Mammary epithelial cell (primary cell): ENCODE measurements around the gene LRRC8B.

Experiments used
- CTCF ChIP-seq, 2 donors: IDR thresholded peaks in 1 of 2; conservative IDR thresholded peaks in 1 of 2; 2 replicates each; pipeline ENCODE4 v1.5.1; 2011 to 2012; ENCODE audit warnings: inconsistent platforms in 2 of 2, low read length in 2 of 2, mild to moderate bottlenecking in 2 of 2, control low read depth in 1 of 2, low read depth in 1 of 2; ENCODE audit not compliant: insufficient read depth in 1 of 2; ENCODE audit errors: extremely low read depth in 1 of 2
- EZH2 ChIP-seq: IDR thresholded peaks from 2 replicates; pipeline ENCODE4 v1.6.1; 2012; ENCODE audit warnings: low read length, inconsistent platforms, borderline replicate concordance

- no peak for TF ChIP-seq CTCF (conservative IDR thresholded peaks at IDR 0.05 in 1 of 2, IDR thresholded peaks at IDR 0.05 in 1 of 2; ENCODE audit: extremely low read depth in 1 of 2, insufficient read depth in 1 of 2, low read depth in 1 of 2, low read length in 2 of 2)
- TF ChIP-seq EZH2, result no peak
Measured at GRCh38 chr1:89578946-89579684, 54.5 kb downstream of the LRRC8B start.
